Pulmonary artery endothelial cell (primary cell): ENCODE results near the gene PTEN. TPM values are rescaled to one million over a fixed set of nuclear protein-coding genes. Genes with fewer than 3 reads are reported as not detected.
"Not testable (repeated sequence)": the region's sequence is repeated elsewhere in the genome, so short reads cannot be mapped to it uniquely, and the experiment has no call there.

Source experiments
- DNase-seq: peaks from one replicate; pipeline ENCODE4 v3.0.0-alpha.2; 2011; ENCODE audit warnings: low read depth, low spot score
- total RNA-seq: library from RNA; depleted of rRNA; stranded (reverse); fragments of >200 nt; gene quantifications from 2 replicates; pipeline ENCODE4 v1.2.3, GENCODE V29; 2014

Gene PTEN
- total RNA-seq, 1 donor from 2014 or later: 77.5 TPM

DNA sequence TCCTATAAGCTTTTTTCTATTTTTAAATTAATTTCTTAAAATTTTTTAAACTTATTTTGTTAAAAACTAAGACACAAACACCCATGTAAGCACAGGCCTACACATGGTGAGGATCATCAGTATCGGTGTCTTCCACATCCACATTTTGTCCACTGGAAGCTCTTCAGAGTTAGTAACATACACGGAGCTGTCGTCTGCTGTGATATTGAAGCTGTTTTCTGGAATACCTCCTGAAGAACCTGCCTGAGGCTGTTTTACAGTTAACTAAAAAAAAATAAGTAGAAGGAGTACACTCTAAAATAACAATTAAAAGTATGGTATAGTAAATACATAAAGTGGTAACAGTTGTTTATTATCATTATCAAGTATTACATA is 17.8 kb upstream of the PTEN start:
- no peak for DNase-seq

DNA sequence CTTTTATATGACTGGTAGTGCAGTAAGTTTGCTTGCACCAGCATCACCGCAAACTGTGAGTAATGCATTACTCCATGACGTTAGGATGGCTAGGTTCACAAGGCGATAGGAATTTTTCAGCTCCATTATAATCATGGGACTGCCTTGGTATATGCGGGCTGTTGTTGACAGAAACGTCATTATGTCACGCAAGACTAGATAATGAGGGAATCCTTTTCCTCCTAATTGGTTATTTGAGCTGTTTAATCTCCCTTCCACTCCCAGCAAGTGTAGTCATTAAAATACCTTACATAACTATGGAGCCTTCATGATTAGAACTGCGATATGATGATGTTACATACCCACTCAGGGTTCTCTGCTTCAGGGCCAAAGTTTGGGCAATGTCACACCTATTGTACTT is 17.4 kb upstream of the PTEN start:
- no peak for DNase-seq

DNA sequence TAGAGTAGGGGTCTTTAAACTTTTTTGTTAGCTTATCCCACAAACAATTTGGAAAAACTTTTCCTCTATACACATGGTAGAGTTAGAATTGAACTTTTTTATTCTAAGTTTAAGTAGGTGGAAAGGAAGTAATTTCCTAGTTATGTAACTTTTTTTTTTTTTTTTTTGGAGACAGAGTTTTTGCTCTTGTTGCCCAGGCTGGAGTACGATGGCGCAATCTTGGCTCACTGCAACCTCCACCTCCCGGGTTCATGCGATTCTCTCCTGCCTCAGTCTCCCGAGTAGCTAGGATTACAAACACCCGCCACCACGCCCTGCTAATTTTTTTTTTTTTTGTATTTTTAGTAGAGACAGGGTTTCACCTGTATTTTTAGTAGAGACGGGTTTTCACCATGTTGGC is 16.7 kb upstream of the PTEN start:
- not testable (repeated sequence) for DNase-seq

DNA sequence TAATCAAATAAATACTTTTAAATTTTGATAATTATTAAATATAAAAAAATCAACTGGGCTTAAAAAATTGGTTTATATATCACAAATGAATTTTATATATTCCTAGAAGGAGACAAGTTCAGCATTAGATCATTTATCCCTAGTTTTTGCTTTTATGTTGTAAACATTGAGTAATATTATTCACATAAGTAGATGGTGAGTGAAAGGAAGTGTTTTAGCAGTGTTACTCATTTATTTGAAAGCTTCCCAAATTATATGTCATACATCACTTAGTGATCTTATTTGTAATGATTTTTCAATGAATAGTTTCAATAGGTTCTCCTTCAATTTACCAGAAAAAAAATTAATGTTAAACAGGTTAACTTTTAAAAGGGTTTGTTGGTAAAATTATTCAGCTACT is 15.9 kb upstream of the PTEN start:
- no peak for DNase-seq

DNA sequence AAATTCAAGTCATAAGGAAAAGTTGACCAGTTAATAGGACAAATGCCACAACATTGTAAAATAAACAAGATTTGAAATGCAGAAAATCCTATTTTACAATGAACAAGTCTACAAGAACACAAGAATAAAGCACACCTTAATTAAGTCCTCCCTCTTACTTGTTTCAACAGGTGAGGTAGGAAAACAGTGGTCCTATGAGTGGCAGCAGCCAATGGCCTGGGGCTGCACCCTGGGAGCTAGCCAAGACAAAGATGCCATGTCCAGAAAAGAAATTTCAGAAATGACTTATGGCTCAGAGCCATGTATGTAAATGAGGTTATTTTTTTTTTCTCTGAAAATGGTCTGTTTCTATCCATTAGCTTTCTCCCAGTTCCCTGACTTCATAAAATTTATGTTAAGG is 14.4 kb upstream of the PTEN start:
- DNase-seq: no peak

DNA sequence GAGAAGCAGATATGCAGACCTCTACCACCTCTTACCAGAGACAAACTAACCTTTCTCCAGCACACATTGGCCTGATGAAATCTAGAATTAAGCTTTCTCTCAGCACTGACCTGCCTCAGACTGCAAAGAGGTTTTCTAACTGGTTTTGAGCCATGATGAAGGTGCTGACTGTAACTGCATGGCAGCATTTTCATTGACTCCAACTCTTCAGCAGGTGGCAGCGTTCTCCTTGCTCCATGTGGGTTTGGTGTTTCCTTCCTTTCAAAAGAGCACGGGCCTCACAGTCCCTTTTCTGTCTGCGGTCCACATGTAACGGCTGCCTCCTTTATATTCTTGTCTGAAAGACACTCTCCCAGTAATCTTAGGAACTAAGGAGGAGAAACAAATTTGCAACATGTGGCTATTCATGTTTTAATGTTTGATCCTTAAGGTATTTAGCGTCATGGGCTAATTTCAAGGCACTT is 12.7 kb upstream of the PTEN start:
- DNase-seq: no peak

DNA sequence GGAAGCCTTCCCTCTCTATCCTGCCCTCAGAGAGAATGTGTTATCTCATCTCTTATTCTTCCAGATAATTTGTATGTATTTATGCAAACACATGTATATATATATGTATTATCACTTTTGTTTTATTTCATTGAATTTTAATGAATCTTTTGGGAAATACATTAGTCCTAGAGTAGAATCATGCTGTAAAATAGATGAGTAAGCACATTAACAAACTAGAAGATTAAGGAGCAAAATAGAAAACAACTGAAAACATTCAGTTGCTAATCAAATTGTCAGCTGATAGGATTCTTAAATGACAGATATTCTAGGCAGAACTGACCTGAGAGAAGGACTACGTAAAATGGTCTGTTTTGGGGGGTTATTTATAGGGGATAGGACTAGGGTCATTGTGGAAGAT is 11.3 kb upstream of the PTEN start:
- DNase-seq: no peak

DNA sequence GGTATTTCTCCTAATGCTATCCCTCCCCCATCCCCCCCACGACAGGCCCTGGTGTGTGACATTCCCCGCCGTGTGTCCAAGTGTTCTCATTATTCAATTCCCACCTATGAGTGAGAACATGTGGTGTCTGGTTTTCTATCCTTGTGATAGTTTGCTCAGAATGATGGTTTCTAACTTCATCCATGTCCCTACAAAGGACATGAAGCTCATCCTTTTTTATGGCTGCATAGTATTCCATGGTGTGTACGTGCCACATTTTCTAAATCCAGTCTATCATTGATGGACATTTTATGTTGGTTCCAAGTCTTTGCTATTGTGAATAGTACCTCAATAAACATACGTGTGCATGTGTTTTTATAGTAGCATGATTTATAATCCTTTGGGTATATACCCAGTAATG is 8.2 kb upstream of the PTEN start:
- DNase-seq: not testable (repeated sequence)

DNA sequence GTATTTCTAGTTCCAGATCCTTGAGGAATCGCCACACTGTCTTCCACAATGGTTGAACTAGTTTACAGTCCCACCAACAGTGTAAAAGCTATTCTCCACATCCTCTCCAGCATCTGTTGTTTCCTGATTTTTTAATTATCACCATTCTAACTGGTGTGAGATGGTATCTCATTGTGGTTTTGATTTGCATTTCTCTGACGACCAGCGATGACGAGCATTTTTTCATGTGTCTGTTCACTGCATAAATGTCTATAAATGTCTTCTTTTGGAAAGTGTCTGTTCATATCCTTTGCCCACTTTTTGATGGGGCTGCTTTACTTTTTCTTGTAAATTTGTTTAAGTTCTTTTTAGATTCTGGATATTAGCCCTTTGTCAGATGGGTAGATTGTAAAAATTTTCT is 7.8 kb upstream of the PTEN start:
- not testable (repeated sequence) for DNase-seq

DNA sequence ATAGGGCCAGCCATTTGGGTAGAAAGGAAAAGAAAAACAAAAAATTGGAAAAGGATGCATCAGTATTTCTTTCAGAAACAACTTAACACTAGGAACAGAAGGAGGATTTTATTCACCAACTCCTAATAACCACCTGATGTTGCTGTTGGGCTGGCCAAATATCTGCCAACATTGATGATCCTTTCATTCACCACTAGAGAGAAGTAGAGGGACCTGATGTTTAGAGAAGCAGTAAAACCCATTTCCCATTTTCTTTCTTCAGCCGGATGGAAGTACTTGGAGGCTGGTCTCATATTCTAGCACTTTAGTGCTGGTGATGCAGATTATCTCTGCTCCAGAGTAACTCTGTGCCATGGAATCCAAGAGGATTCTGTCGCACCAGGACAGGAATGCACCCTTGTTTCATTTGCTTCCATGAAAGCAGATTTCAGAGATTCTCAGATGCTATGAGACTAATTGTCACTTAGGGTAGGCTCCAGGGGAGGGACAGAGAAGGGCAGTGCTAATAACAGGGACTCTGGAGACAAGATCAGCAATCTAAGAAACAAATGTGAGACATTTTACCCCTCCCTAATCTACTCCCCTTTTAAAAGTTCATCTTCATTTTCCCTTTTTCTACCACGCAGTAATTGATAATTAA is 3.1 kb upstream of the PTEN start:
- DNase-seq: peak; percentile 40

DNA sequence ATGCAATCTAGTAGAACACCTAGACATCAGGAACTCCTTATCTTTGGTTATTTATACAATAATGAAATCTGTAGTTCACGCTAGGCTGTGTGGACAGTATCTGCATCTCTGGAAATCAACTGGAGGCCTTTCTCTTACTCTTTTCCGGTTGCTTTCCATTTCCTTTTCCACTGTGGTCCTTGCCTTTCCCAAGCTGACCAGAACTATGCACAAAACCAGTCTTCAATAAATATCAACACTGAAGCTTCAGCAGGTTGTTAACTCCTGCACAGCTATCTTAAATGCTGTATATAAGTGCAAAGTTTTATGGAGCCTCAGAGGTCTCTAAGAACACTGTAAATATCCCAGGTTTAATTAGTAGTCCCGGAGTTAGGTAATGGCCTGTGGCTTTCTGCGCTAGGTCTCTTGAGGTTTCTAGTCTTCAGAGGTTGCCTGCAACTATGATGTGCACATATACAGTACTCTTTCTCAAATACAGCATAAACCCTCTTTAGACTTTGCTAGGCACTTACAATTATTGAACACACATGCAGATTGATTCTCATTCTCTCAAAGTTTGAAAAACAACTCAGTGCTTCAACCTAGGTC is 2.5 kb upstream of the PTEN start:
- no peak for DNase-seq

DNA sequence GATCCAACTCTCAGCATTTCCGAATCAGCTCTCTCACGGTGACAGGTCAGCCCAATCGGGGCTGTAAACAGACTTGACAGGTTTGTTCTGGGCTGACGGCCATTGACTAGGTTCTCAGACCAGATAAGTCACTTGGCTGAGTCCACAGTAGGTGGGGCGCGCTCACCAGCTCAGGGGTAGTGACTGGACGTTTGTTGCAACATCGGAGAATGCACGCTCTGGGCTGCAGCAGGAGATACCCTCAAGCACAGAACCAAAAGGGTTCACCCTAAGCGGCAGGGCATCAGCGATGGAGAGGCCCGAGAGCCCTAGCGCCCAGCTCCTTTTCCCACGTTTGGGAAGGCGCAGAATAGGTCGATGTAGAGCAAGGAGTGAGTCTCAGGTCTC is 1.9 kb upstream of the PTEN start:
- peak; percentile 41 for DNase-seq

DNA sequence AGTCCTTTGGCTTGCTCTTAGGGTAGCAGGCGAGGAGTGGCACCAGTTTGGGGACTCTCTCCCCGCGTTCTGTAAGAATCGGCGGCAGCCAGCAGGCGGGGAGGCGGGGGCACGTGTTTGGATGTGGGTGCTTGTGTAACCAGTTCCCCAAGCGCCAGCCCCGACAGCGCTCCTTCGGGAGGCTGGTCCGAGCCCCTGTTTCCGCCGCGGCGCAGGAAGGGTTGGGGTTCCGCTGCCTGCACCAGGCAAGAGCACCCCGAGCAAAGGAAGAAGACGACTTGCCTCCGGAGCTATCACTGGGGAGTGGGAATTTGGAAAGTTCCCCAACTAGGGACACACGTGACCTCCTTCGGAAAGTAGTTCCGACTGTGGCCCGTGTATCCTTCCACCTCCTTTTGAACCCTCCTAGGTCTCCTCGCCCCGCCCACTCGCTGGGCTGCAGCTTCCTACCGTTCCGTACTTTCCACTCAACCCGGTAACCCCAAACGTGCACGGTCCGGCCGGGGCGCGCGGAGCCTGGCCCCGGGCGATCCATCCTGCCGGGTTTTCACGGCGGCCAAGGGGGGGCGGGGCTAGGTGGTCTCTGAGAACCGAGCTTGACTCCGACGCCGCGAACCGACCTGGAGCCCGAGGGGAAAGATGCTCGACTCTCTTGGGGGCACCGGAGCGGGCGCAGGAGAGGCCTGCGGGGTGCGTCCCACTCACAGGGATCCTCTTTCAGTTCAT is 1.3 kb upstream of the PTEN start:
- DNase-seq: peak; percentile 91

DNA sequence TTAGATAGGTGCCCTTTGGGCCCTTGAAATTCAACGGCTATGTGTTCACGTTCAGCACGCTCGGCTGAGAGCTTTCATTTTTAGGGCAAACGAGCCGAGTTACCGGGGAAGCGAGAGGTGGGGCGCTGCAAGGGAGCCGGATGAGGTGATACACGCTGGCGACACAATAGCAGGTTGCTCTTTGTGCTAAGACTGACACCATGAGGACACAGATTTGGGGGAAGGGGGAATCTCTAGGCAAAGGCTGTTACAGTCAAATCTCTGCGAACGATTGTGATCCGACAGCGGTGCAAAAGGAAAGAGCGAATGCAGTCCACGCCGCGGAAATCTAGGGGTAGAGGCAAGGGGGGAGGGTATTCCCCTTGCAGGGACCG is 759 bp upstream of the PTEN start:
- no peak for DNase-seq

DNA sequence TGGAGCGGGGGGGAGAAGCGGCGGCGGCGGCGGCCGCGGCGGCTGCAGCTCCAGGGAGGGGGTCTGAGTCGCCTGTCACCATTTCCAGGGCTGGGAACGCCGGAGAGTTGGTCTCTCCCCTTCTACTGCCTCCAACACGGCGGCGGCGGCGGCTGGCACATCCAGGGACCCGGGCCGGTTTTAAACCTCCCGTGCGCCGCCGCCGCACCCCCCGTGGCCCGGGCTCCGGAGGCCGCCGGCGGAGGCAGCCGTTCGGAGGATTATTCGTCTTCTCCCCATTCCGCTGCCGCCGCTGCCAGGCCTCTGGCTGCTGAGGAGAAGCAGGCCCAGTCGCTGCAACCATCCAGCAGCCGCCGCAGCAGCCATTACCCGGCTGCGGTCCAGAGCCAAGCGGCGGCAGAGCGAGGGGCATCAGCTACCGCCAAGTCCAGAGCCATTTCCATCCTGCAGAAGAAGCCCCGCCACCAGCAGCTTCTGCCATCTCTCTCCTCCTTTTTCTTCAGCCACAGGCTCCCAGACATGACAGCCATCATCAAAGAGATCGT is 598 bp downstream of the PTEN start:
- not testable (repeated sequence) for DNase-seq

DNA sequence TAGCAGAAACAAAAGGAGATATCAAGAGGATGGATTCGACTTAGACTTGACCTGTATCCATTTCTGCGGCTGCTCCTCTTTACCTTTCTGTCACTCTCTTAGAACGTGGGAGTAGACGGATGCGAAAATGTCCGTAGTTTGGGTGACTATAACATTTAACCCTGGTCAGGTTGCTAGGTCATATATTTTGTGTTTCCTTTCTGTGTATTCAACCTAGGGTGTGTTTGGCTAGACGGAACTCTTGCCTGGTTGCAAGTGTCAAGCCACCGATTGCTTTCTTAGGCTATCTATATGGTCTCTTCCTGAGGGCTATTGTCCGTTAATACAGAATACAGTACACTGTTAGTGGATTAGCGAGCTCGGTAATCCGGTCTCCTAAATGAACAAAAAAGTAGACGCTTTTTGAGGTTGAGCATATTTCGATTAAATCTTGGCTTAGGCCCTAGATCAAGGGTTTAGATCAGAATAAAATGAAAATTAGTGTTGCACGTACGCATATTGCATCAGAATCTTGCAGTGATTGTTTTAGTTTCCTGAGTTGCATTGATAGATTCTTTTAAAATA is 1.2 kb downstream of the PTEN start:
- DNase-seq: no peak

DNA sequence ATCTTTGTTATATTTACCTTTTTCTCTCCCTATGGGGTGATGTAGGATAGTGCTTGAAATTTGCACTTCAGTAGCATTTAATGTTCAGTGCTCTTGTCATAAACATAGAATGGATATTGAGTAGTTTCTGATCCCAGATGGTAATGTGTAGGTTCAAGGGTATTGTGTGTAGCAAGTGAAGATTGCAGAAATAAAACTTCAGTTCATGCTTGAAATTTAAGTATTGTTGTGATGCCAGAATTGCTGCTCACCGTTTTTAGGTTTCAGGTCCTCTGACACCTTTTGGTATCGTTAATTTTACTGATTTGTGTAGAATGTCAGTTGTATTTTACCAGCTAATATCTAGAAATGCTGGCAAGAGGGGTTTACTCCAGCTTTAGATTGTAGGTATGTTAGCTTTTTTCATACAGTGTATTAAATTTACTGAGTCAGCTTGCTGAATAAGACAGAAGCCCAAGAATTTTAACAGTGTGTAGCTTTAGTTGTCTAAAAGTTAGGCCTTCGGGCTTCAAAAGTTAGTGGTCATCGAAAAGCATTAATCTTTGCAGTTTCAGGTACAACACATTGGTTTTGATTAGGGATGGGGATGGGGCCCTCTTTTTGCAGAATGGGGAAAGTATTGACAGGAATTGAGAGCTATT is 1.9 kb downstream of the PTEN start:
- no peak for DNase-seq

DNA sequence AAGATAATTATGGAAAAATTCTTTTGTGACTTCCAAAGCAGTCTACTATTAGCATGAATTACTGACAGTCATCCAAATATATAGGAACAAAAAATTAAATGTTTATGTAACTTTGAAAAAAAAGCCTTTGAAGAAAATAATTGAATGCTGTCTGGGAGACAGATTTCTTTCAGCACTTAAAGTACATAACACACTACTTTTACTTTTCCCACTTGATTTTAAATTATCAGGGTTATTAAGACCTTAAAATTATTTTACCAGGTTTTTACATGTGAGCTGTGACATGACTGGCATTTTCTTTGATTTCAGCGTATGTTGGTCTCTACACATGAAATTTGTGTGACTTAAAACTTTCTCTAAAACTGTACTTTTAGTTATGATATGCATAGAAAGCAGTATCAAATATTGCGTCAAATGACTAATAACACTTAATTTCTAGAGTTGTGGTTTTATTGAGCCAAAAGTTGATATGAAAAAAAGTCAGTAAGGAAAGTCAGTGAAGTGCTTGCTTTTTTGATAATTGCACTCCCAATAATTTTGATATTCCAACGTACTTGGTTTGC is 3.1 kb downstream of the PTEN start:
- DNase-seq: no peak

DNA sequence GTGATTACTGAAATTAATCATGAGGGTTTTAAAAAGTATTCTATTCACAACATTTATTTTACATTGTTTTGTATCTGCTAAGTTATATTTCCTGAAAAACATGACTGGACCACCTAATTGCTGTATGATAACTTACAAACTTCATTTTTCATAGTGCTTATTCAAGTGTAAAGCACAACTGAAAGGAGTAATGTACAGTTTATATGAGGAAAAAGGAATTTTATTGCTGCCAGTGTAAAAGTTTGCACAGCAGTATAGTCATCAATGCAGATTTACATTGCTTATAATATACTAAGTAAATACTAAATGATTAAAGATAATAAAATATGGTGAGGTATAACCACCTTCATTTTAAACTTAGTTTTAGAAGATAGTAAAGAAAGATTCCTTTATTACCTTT is 4.0 kb downstream of the PTEN start:
- no peak for DNase-seq

DNA sequence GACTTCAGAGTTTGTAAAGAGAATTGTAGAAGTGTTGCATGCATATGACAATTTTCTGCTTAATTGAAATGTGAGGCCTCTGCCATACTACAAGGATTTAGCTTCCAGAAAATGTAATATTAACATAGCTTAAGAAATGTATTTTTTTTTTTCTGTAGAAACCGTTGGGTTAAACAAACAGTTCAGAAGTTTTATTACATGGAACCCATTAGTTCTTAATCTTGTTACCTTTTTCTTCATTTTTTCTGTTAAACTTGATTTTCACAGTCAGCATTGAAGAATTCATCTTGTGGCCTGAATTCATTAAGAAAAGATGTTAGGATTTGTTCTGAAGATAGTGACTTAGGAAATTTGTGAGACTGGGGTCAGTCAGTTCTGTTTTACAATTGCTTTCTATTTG is 4.9 kb downstream of the PTEN start:
- DNase-seq: no peak

DNA sequence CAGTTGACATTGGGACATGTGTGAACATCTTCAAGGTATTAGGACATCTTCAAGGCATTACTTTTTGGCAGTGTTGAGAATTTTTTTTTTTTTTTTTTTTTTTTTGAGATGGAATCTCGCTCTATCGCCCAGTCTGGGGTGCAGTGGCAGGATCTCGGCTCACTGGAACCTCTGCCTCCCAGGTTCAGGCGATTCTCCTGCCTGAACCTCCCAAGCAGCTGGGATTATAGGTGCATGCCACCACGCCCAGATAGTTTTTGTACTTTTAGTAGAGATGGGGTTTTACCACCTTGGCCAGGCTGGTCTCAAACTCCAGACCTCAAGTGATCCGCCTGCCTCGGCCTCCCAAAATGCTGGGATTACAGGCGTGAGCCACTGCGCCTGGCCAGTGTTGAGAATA is 5.7 kb downstream of the PTEN start:
- DNase-seq: not testable (repeated sequence)
